Islet precursor cell (in vitro differentiated cells): ENCODE measurements around the gene KMT2E.
A peak's percentile ranks its signal among the peaks of the same experiment; 100 is the strongest.

ENCODE experiments used
- DNase-seq: peaks from one replicate; pipeline ENCODE4 v3.0.0-alpha.2; 2018

KMT2E gene

GRCh38 chr7:105010504-105011130, 3.4 kb upstream of the KMT2E start:
- DNase-seq, result no peak

- no peak for DNase-seq
These were observed 2.7 kb upstream of the KMT2E start for GRCh38 chr7:105011141-105011830.

GRCh38 chr7:105011831-105012502, 2.0 kb upstream of the KMT2E start:
- DNase-seq, result no peak

GRCh38 chr7:105012503-105013220, 1.3 kb upstream of the KMT2E start:
- peak; percentile 99 for DNase-seq

- peak; percentile 97 for DNase-seq
These were observed 687 bp upstream of the KMT2E start for GRCh38 chr7:105013221-105013815.

- DNase-seq, result peak; percentile 61
These were observed 836 bp downstream of the KMT2E start for GRCh38 chr7:105014693-105015389.

DNA sequence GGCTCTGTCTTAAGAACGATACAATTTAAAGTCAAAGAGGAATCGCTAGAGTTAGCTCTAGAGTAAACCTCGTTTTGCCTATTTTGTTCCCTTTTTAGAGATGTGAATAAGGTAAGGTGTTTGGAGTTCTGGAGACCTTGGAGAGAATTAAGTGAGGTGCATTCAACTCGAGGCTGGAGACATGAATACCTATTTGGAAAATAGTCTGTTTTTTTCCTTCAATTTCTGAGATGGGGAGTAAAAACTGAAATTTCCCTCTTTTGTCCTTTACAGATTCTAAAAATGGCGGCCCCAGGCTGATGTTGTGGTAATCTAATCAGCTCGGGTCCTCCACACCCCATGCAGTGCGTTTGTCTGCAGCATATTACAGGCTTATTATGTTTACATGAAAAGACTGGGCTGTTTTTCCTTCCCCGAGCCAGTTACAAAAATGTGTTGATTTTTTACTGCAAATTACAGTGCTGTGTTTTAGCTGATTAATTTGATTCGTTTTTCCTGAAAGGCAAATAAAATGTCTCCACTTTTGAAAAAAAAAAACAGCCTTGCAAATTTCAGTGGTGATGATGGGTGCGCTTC, 1.5 kb downstream of the KMT2E start:
- DNase-seq, result no peak

- DNase-seq, result no peak
These were observed 2.2 kb downstream of the KMT2E start for GRCh38 chr7:105016068-105016708.

- DNase-seq, result no peak
These were observed 3.0 kb downstream of the KMT2E start for GRCh38 chr7:105016709-105017656.

DNA sequence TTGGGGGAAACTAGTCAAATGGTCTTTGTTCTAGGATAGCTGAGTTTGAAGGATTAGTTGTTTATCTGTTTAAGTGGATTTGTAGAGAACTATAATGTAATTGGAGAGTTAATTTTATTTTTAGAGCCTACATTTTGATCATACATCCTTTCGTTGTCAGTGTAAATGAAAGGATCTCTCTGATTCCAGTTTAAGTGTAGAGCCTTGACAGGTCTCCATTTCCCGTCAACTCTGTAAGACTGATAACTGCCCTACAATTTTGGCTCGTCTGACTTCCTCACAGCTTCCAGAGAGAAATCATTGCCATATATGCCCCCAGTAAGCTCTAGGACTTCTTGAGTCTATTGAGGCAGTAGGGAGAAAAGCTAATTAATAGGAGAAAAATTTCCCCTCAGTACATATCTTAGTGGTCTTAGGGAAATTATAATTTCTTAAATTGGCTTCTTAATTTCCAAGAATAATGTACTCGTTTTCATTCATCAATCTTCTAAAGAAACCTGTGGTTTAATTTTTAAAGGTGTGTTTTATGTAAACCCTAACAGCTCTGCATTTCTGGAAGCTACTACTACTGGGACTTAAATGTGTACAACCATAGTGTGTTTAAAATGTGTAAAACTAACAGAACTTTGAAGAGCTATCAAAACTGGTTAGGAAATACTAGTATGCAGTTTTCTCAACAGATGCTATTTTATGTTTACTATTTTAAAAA, 3.8 kb downstream of the KMT2E start:
- no peak for DNase-seq

DNA sequence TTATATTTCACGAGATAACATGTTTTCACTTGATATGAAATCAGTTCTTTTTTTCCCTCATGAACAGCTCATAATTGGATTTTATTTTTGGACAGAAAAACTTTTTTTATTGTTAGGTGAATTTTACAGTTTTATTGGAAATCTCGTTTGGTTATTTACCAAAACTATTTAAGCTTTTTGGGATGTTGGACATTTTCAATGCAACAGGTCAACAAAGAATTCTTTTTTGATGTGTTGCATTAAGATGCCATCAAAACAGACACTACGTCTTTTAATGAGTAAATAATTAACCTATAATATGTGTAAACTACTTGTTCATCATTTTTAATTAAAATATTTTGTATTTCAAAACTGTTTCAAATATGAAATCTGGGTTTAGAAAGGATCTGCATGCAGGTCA, 5.3 kb downstream of the KMT2E start:
- DNase-seq, result no peak

- DNase-seq, result no peak
These were observed 6.9 kb downstream of the KMT2E start for GRCh38 chr7:105020926-105021325.

DNA sequence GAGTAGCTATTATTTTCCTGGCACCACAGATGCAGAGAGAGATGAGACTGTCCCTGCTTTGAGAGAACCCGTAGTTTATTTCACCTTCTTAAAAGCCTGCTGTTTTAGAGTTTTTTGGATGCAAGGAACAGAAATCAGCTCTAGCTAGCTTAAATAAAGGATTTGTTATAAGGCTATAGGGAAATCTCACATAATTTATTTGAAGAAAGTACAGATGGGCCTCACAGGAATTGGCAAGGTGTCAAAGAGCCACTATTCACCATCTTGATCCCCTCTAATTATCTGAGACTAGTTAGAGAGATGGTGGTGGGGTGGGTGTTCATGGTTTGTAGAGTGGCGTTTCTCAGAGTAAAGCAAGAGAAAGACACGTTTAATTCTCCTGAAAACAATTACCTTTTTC, 7.3 kb downstream of the KMT2E start:
- DNase-seq, result no peak

DNA sequence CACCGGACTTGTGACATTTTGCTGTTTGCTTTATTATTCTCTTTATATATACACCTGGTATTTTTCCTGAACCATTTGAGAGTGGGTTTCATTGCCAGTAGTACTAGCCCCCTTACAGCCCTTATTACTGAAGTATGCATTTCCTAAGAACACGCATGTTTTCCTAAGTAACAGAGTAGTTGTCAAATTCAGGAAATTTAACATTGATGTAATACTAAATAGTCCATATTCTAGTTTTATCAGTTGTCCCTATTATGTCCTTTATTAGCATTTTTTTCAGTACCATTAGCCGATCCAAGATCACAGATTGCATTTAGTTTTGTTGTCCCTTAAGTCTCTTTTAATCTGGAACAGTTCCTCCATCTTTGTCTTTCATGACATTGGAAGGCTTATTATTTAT, 8.0 kb downstream of the KMT2E start:
- no peak for DNase-seq

- DNase-seq, result no peak
These were observed 8.5 kb downstream of the KMT2E start for GRCh38 chr7:105022458-105022857.

DNA sequence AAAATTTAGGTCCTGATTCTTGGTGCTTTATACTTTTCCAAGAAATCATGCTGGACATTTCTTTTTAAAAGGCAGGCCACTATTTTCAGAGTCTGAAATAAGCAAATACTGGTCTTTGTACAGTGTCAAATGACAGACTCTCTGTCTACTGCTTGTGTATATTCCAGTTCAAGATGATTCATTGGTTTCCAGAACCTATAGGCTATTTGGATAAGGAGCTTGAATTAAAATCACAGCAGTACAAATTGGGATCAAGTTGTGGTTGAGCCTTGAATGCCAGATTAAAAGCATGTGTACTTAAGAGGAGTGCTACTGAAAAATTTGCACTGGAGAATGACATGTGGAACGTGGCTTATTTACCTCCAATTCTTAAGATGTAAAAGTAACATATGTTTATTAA, 10.7 kb downstream of the KMT2E start:
- no peak for DNase-seq

- no peak for DNase-seq
These were observed 12.7 kb downstream of the KMT2E start for GRCh38 chr7:105026750-105027149.

DNA sequence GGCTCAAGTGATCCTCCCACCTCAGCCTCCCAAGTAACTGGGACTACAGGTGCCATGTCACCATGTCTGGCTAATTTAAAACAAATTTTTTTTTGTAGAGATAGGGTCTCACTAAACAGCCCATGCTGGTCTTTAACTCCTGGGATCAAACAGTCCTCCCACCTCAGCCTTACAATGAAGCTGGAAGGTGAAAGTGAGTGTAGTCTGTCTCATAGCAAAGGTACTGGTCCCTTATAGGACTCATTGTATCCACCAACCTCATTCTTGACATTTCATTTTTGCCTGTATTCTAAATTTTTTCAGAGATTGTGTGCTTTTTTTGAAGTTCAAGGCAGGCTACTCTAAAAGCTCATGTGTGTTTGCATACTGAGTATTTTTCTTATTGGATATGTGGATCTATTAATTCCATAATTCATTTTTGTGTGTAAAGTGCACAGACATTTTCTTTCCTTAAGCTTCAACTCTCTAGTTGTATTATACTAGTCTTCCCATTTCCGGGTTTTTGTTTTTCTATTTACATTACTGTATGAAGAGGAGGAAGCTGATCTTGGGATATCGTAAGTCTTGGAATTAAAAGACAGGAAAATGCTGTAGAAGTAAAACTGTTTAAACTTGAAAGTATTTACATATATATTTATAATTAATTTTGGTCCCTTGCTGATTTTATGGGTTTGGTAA, 13.3 kb downstream of the KMT2E start:
- DNase-seq, result no peak

DNA sequence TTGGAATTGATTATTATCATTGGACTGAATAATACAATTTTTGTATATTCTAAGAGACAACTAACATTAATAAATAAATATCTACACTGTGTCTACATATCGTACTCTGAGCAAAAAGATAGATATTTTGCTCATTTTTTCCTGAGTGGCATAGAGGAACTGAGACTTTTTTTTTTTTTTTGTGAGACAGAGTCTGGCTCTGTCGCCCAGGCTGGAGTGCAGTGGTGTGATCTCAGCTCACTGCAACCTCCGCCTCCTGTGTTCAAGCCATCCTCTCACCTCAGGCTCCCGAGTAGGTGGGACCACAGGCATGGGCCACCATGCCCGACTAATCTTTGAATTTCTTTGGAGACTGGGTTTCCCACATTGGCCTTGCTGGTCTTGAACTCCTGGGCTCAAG, 14.0 kb downstream of the KMT2E start:
- no peak for DNase-seq
